Subcutaneous adipose tissue (tissue), 4 donors: Measurements from ENCODE around the gene LLGL1. TPM values are rescaled to one million over a fixed set of nuclear protein-coding genes. Genes with fewer than 3 reads are reported as not detected.

Experiments used
- CTCF ChIP-seq: fragments of 450-650 bp; IDR thresholded peaks from one replicate; pipeline ENCODE4 v1.5.1; 2016; ENCODE audit warnings: low read depth, mild to moderate bottlenecking, control low read depth, antibody characterized with exemption, moderate library complexity
- total RNA-seq, 4 donors: library from RNA; depleted of rRNA; stranded (reverse); fragments of >200 nt; gene quantifications; one replicate each; pipeline ENCODE4 v1.1.0, GENCODE V29; 2016

LLGL1 gene
- total RNA-seq = 10 to 100 TPM in 3 of 4 donors, 1 to 10 TPM in 1; 4.2 to 17.7 (median 13.6) TPM

GRCh38 chr17:18225121-18225641 is at the start of gene LLGL1:
LLGL1 (plus strand) TSS chr17:18225635; CDS start chr17:18225683, 48 bp downstream.
- TF ChIP-seq CTCF = no peak

GRCh38 chr17:18176176-18176575 is 49.3 kb upstream of the LLGL1 start:
- TF ChIP-seq CTCF = no peak

GRCh38 chr17:18177133-18177532 is 48.3 kb upstream of the LLGL1 start:
- TF ChIP-seq CTCF = no peak

GRCh38 chr17:18177722-18178121 is 47.7 kb upstream of the LLGL1 start:
- TF ChIP-seq CTCF = no peak

GRCh38 chr17:18179196-18179595 is 46.2 kb upstream of the LLGL1 start:
- TF ChIP-seq CTCF = no peak

GRCh38 chr17:18179804-18180203 is 45.6 kb upstream of the LLGL1 start:
- TF ChIP-seq CTCF = no peak

GRCh38 chr17:18181358-18181757 is 44.1 kb upstream of the LLGL1 start:
- TF ChIP-seq CTCF = no peak
